Stimulated activated CD8-positive, alpha-beta memory T cell treated with anti-CD3 and anti-CD28 coated beads, Interleukin-15, amount 100 ng/mL, for 4 hours (primary cell): ENCODE results near the gene RASAL2.
"Not testable (repeated sequence)": the region's sequence is repeated elsewhere in the genome, so short reads cannot be mapped to it uniquely, and the experiment has no call there.

Experiments
- DNase-seq, 2 donors: peaks; one replicate each; pipeline ENCODE4 v3.0.0-alpha.2; 2020; ENCODE audit warnings: low read depth in 2 of 2

The RASAL2 gene

DNA sequence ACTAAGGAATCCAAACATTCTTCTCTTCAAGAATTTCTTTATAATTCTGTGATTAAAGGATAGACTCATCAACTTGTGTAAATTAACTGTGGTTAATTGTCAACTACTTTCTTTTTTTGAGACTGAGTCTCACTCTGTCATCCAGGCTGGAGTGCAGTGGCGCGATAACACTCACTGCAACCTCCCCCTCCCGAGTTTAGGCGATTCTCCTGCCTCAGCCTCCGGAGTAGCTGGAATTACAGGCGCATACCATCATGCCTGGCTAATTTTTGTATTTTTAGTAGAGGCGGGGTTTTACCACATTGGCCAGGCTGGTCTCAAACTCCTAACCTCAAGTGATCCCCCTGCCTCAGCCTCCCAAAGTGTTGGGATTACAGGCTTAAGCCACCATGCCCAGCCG lies 296.4 kb downstream of the RASAL2 start:
- DNase-seq: not testable (repeated sequence)

DNA sequence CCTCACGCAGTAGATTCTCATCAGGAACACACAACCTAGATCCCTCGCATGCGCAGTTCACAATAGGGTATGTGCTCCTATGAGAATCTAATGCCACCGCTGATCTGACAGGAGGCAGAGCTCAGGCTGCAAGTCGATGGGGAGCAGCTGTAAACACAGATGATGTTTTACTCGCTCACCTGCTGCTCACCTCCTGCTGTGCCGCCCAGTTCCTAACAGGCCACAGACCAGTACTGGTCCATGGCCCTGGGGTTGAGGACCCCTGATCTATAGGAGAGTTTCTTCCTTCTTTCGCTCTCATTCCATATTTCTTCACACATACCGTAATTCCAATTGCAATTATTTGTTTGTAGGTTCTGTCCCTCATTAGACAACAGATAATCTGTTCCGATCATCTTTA lies 299.5 kb downstream of the RASAL2 start:
- DNase-seq: no peak

DNA sequence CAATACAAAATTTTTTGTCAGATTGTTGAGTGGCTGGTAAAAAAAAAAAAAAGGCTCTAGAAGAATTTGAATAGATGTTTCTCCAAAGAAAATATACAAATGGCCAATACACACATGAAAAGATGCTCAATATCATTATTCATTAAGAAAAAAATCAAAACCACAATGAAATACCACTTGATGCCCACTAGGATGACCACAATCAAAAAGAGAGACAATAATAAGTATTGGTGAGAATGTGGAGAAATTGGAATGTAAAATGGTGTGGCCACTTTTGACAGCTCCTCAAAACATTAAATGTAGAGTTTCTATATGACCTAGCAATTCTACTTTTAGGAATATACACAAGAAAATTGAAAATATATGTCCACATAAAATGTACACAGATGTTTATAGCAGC lies 302.9 kb downstream of the RASAL2 start:
- DNase-seq: no peak

DNA sequence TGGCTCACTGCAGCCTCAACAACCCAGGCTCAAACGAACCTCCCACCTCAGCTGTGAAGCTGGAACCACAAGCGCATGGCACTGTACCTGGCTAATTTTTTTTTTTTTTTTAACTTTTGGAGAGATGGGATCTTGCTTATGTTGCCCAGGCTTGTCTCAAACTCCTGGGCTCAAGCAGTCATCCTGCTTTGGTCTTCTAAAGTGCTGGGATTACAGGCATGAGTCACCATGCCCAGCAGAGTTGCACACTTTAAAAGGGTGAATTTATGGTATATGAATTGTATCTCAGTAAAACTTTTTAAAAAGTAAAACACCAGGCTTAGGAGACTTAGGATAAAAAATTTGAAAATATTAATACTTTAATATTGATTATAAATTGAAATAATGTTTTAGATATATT lies 303.8 kb downstream of the RASAL2 start:
- DNase-seq: no peak

DNA sequence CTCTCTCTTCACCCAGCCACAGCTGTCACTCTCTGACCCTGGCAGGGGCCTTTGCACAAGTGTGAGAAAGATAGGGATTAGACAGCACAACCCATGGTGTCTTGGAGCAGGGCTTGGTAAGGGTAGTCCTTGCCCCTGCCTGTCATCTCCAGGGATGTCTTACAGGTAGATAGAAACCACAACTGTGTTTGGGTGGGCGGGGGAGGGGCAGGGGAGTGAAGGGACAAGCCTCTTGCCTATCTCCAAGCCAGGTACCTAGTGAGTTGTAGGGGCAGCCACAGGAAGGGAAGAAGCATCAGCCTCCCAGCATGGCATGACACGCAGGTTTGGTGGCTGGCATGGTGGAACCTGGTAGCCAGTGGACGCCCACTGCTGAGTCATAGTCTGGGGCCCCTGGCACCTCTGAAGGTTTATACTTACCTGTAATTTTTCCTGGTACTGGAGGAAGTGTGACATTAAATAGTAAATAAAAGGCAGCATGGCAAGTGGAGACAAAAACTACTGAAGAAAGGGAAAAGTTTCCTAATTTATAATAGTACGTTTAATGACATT lies 305.3 kb downstream of the RASAL2 start:
- DNase-seq: no peak

DNA sequence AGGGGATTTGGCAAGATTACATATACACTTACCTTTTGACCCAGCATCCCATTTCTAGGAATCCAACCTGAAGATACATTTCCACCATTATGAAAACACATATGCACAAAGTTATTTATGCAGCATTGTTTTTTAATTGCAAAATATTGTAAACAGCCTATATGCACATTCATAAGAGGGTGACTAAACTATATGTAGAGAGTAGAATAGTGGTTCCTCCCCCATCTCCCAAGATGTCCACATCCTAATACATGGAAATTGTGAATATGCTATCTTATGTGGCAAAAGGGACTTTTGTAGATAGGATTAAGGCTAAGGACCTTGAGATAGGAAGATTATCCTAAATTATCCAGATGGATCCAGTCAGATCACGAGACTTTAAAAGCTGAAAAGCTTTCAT lies 311.2 kb downstream of the RASAL2 start:
- DNase-seq: no peak

DNA sequence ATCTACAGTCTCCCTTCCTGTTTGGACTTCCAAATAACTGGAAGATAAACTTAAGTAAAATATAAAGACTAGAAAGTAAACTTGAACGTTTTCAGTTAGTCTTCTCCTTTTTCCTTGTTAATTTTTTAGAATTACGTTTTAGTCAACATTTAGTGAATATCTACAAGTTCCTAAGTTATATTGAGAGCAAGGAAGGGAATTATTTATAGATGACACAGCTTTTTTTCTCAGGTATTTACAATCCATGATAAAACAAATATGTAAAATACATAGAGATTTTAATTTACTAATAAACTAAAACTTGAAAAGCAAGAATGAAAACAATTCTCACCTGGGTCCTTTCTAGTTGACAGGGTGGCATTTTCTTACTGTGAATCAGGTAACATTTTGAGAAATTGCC lies 313.3 kb downstream of the RASAL2 start:
- DNase-seq: no peak

DNA sequence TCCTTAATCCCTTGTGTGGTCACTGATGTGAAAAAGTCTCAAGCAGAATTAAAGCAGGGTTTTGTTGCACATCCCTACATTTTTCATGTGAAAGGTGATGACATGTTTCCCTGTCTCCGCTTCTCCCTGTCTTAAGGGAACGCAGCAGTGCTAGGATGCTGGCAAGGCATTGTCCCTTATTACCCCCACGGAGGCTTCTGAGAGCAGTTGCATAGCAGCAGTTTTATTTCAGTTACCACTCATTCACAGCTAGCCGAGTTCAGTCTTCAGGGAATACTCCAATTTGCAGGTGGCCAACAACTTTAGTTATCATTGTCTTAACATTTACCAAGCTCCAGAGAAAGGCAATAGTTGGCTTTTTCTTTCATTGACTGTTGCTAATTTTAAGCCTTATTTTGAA lies 313.8 kb downstream of the RASAL2 start:
- no peak for DNase-seq

DNA sequence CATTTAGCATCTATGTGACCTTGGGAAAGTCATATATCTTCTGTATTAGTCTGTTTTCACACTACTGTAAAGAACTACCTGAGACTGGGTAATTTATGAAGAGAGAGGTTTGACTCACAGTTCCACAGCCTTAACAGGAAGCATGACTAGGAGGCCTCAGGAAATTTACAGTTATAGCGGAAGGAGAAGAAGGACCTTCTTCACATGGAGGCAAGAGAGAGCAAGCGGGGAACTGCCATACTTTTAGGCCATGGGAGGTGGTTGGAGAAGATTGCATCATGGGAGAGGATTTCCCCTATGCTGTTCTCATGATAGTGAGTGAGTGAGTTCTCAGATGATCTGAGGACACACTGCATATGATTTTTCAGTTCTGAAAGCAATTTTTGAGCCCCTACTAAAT lies 315.0 kb downstream of the RASAL2 start:
- DNase-seq: no peak

DNA sequence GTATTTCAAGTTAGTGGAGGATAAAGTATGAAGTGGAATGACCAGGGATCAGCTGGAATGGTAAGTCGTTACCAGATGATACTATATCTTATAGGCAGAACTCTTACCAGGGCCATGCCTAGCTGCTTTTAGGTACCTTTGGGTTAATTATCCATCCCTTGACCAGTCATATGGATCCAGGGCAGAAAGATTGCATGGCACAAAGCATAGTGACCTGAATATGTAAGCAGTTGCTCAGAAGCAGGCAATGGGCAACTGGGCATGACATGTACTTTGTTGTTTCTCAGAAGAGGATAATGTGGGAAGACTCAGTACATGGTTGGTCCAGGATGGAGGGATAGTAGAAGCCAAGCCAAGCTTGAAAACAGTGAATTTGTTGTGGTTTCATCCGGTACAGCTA lies 315.6 kb downstream of the RASAL2 start:
- no peak for DNase-seq

DNA sequence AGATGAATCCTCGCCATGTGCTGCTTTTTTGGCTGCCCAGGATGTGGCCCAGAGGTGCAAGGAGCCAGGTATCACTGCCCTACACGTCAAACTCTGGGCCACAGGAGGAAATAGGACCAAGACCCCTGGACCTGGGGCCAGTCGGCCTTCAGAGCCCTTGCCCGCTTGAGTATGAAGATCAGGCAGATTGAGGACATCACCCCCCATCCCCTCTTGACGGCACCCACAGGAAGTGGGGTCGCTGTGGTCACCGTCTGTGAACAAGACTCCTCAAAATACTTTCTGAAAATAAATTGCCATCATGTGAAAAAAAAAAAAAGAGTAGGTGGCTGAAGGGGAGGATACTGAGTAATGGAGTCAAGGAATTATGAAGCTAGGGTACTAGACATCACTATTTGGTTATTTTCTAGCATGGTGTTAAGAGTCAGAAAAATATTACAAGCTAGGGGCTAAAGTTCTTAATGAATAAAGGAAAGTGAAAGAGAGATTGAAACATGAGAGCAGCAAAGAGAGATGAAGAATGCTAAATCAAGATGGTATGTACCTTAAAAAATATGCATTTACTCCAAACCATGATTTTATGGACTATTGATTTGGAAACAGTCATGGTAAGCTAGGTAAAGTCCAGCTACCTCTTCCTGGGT lies 318.0 kb downstream of the RASAL2 start:
- no peak for DNase-seq

DNA sequence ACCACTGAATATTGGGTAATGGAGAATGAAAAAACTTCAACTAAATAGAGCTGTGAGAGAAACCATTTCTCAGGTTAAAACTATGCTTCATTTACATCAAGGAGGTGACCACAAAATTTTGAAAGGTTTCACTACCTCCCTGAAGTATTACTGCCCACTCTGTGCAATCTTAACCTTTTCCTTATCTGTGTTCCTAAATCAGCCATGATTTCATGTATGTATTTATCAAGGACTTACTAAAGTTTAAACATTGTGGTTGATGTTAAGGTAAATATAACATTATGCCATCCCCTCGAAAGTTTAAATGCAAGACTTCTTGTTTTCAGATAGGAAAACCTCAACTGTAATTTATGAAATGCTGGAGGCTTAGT lies 318.5 kb downstream of the RASAL2 start:
- no peak for DNase-seq

DNA sequence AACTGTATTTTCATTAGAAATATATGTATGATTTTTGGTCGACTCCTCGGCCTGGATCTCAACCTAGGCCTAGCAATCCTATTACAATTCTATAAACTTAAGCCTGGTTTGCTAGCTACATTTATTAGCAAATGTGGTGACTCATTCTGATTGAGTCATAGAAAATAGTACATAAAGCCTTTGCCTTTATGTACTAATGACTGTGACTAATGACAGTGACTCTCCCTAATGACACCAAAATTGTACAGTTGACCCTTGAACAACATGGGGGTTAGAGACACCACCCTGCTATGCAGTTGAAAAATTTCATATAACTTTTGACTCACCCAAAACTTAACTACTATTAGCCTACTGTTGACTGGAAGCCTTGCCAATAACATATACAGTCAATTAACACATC lies 324.0 kb downstream of the RASAL2 start:
- no peak for DNase-seq

DNA sequence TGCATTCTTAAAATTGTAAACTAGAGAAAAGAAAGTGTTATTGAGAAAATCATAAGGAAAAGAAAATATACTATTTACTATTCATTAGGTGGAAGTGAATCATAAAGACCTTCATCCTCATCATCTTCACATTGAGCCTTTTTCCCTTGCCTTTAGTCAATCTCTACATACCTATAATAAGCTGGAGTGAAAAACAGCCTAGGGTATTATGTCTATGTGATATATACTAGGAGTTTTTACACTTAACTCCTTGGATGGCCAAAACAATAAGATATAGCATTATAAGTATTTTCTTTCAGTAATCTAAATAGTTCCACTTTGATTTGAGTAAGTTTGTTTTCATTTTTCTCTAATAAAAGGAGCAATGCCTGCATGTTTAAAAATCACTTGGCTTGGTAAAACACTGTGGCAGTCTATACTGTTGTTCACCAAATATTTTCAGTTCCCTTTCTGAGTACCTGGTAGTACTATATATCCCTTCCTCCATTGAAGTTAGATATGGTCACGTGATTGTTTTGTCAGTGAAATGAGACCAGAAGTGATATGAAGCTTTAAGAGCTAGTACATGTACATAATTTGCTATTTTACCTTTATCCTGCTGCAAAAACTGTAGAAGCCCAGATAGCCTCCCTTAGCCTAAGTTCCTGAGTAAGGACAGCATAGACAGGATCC lies 324.5 kb downstream of the RASAL2 start:
- no peak for DNase-seq

DNA sequence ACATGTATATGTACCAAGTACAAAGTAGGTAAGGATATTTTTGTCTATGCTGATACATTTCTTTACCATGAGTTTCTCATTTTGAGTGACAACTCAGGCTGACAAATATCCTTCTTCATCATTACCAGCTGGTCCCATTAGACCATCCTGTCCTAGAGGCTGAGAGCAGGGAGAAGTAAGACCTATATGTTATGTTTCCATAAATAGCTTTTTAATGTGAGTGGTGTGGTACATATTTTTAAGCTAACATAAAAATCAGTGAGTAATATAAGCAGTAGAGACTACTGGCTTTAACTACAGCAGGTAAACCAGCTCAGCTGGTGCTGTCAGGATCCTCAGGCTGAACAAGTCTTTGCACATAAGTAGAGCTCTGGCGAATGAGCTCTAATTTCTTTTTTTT lies 340.5 kb downstream of the RASAL2 start:
- no peak for DNase-seq

DNA sequence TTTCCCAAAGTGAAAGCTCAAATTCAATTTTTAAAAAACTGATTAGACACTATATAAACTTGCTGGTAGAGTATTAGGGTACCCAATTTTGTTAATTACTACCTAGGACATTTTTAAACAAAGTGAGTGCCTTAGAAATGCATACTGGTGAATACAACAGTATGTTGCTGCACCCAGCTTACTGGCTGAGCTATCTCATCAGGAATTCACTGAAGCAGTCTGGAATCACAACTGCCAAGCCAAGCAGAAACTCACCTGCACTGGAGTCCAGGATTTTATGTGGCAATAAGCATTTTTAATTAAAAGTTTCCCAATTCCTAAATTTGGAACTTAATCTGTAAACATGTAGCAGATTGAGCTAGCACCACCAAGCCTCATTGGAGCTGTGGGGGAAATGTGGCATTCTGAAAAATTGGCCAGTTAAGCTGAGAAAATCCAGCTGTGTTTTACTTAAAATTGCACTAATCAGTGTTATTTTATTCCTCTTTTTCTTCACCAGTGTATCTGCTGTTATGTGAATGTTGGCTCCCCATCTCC lies 341.1 kb downstream of the RASAL2 start:
- DNase-seq: no peak

DNA sequence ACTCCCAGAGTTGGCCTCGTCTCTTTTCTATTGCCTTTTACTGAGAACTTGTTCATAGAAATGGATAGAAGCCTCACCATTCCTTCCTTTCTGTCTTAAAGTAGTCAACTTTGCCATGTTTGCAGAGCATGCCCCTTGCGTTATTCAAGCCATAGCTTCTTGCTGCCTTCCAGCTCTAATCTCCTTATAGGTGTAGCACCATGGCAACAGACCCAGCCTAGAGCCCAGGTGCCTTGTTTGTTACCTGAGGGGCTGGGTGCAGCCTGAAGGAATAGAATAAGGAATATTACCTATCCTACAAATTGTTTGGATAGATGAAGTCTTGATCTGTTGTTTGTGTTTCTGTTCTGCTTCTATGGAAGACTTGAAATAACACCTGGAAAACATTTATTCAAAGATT lies 343.0 kb downstream of the RASAL2 start:
- no peak for DNase-seq

DNA sequence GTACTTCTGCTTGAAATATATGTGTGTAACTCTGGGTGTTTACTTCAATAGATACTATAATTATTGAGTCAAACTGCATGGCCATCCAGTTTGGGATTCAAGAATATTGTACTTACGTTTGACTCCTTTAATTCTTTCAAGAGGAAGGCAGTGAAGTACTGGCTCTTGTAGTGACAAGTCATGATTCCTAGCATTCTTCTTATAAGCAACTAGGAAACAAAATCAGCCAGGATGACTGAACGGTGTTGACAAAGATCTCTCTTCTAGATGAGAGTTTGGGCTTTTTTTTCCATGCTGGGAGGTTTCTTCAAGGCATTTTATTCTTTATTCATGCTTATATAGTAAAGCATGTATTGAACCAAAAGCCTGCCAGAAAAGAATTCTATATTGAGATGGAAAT lies 344.5 kb downstream of the RASAL2 start:
- no peak for DNase-seq

DNA sequence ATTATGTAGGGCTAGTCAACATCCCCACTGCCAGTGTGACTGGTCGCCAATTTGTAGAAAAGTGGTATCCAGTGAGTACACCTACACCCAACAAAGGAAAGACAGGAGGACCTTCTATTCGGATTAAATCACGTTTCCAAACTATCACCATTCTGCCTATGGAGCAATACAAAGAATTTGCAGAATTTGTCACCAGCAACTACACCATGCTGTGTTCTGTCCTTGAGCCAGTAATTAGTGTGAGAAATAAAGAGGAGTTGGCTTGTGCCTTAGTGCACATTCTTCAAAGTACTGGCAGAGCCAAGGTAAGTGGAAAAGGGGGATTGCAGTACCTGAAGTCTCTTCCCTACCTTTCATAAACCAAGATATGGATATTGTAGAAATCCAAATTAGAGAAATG lies 349.0 kb downstream of the RASAL2 start:
- DNase-seq: no peak

DNA sequence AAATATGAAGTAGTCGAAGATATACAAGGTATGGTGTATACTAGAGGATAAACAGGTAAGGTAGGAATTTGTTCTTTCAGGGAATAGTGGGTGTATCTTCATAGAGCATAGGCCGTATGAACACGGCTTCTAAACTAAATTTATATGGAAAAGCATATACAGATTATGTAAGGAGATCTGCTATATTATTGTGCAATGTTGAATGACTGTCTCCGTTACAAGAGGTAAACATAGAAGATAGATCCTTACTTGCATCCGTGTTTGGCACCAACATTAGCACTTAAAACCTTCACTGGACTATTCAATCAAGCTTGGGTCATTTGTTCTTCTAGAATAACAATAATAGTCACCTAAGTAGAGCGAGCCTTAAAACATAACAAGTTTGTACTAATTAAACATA lies 357.0 kb downstream of the RASAL2 start:
- DNase-seq: no peak

DNA sequence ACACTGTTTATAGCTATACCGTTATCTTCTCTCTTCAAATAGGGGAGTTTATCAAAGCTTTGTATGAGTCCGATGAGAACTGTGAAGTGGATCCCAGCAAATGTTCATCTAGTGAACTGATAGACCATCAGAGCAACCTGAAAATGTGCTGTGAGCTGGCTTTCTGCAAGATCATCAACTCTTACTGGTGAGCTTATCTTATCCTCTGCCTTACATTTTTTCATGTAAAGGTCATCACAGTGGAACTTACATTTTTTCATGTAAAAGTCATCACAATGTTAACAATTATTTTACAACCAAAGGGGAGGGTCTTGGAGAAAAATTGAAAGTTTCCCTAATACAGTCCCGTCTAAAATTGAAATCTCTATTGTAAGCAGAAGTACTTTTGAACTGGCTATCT lies 357.6 kb downstream of the RASAL2 start:
- DNase-seq: no peak

DNA sequence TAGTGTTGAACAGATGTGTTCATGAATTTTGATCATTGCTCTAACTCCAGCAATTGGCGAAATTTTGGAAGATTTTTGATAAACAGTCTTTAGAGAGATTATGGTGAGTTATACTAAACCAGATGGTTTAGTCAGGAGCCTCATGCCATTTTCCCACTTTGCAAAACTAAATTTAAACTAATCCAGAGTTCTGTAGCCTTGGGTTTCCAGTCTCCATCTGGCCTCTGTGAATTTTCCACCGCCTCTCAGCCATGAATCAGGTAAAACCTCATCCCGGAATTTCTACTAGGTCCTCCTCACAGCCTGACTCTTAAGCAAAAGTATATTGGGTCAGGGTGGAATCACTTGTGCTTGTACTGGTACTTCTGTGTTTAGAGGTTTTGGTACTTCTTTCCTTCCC lies 358.1 kb downstream of the RASAL2 start:
- DNase-seq: no peak

DNA sequence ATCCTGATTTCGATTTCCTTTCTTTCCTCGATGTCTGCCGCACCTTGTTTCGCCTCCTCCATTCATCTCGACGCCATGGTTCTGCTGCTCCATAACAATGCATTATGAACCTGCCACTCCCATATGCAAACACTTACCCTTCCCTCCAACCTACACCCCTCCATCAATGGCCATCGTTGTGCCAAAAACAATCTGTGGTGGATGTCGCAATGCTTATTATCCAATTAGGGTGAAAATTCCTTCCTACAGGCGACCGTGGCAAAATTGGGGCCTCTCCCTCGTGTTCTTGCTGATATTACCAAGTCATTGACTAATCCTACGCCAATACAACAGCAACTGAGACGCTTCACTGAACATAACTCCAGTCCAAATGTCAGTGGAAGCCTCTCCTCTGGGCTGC lies 362.6 kb downstream of the RASAL2 start:
- no peak for DNase-seq

DNA sequence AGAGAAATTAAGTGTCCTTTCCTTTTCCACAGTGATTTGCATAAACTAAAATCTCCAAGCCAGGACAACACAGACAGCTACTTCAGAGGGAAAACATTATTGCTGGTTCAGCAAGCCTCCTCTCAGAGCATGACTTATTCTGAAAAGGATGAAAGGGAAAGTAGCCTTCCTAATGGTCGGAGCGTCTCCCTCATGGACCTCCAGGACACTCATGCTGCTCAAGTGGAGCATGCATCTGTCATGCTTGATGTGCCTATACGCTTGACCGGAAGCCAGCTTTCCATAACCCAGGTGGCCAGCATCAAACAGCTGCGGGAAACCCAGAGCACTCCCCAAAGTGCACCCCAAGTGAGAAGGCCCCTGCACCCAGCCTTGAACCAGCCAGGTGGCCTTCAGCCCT lies 363.7 kb downstream of the RASAL2 start:
- no peak for DNase-seq
